Choroid plexus epithelial cell (primary cell): ENCODE data around the gene HTT.
A peak's percentile ranks its signal among the peaks of the same experiment; 100 is the strongest.

Source experiments
- DNase-seq: peaks from one replicate; pipeline ENCODE4 v3.0.0-alpha.2; 2010; ENCODE audit warnings: low read depth
- H3K4me3 ChIP-seq: 2 replicates; pipeline ENCODE4 v1.5.1; 2011; ENCODE audit warnings: low read depth, mild to moderate bottlenecking, control low read depth, low read length, moderate library complexity
- CTCF ChIP-seq: conservative IDR thresholded peaks from 2 replicates; pipeline ENCODE4 v1.5.1; 2011; ENCODE audit warnings: low read depth, mild to moderate bottlenecking, control low read depth, inconsistent platforms, low read length, moderate library complexity

Gene HTT

GRCh38 chr4:3257556-3258482, 183.3 kb downstream of the HTT start:
- TF ChIP-seq CTCF = no peak
- H3K4me3 ChIP-seq = no peak overlapping the region
- DNase-seq = peak; percentile 23

- DNase-seq = no peak
- no peak overlapping the region for H3K4me3 ChIP-seq
- TF ChIP-seq CTCF = no peak
These were observed 187.1 kb downstream of the HTT start for GRCh38 chr4:3261411-3262207.

GRCh38 chr4:3262208-3263052, 187.9 kb downstream of the HTT start:
- no peak overlapping the region for H3K4me3 ChIP-seq
- DNase-seq = no peak
- no peak for TF ChIP-seq CTCF

- no peak for TF ChIP-seq CTCF
- H3K4me3 ChIP-seq = no peak overlapping the region
- DNase-seq = no peak
These were observed 188.8 kb downstream of the HTT start for GRCh38 chr4:3263053-3263875.

- no peak overlapping the region for H3K4me3 ChIP-seq
- TF ChIP-seq CTCF = no peak
- no peak for DNase-seq
These were observed 189.4 kb downstream of the HTT start for GRCh38 chr4:3263876-3264193.

GRCh38 chr4:3266076-3266475, 191.6 kb downstream of the HTT start:
- DNase-seq = no peak
- no peak for TF ChIP-seq CTCF
- no peak overlapping the region for H3K4me3 ChIP-seq
